ENCODE measurements around the gene LRRC49.

DNA sequence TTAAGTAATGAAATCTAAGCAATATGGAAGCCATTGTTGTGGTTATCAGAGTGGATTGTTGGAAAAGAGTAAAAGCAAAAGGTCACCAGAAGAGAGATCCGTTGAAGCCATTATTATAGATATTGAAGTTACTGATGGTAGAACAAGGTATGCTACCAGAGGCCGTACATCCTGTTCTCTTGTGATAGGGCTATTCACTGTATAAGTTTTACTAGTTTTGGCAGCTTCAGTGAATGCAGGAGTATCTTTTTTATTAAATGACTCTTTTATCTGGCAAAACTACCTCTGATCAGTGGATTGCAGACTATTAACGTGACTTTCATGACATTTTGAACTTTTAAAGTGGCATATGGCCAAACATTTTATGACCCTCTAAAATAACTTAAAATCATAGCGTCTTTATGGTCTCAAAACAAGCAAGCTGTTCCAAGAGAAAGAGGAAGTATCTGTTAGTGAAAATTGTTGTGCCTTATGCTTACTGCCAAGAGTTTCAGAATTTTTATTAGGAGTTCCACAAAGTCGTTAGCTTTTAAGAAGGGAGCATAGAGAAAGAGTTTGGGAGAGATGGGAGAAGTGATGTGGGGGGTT, 102.9 kb downstream of the LRRC49 start:
- TF ChIP-seq, protein P1, sequence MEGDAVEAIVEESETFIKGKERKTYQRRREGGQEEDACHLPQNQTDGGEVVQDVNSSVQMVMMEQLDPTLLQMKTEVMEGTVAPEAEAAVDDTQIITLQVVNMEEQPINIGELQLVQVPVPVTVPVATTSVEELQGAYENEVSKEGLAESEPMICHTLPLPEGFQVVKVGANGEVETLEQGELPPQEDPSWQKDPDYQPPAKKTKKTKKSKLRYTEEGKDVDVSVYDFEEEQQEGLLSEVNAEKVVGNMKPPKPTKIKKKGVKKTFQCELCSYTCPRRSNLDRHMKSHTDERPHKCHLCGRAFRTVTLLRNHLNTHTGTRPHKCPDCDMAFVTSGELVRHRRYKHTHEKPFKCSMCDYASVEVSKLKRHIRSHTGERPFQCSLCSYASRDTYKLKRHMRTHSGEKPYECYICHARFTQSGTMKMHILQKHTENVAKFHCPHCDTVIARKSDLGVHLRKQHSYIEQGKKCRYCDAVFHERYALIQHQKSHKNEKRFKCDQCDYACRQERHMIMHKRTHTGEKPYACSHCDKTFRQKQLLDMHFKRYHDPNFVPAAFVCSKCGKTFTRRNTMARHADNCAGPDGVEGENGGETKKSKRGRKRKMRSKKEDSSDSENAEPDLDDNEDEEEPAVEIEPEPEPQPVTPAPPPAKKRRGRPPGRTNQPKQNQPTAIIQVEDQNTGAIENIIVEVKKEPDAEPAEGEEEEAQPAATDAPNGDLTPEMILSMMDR (IDR thresholded peaks at IDR 0.05) = no peak
- no peak for TF ChIP-seq POLR2A (IDR thresholded peaks at IDR 0.05)

Measured in thyroid gland (tissue), 4 donors.